ENCODE data around the gene NR1H4. TPM values are rescaled to one million over a fixed set of nuclear protein-coding genes. Genes with fewer than 3 reads are reported as not detected.
A peak's percentile ranks its signal among the peaks of the same experiment; 100 is the strongest.

NR1H4 gene
- total RNA-seq, 1 donor from 2014 or later: 0.13 TPM

GRCh38 chr12:100572184-100572583 lies 98.5 kb downstream of the NR1H4 start:
- Histone ChIP-seq H3K4me3 (ENCODE audit: low read depth, low read length) (no peak overlapping the region), H3K36me3 (ENCODE audit: control insufficient read depth, insufficient read depth, low read length) (no peaks in the 10 kb centered on the region), H3K27me3 (ENCODE audit: control insufficient read depth, insufficient read depth, low read length) (no peaks in the 10 kb centered on the region)
- DNase-seq (ENCODE audit: low read depth): no peak
- TF ChIP-seq CTCF (IDR thresholded peaks at IDR 0.05; ENCODE audit: insufficient read depth, low read length, poor library complexity, severe bottlenecking): no peak

DNA sequence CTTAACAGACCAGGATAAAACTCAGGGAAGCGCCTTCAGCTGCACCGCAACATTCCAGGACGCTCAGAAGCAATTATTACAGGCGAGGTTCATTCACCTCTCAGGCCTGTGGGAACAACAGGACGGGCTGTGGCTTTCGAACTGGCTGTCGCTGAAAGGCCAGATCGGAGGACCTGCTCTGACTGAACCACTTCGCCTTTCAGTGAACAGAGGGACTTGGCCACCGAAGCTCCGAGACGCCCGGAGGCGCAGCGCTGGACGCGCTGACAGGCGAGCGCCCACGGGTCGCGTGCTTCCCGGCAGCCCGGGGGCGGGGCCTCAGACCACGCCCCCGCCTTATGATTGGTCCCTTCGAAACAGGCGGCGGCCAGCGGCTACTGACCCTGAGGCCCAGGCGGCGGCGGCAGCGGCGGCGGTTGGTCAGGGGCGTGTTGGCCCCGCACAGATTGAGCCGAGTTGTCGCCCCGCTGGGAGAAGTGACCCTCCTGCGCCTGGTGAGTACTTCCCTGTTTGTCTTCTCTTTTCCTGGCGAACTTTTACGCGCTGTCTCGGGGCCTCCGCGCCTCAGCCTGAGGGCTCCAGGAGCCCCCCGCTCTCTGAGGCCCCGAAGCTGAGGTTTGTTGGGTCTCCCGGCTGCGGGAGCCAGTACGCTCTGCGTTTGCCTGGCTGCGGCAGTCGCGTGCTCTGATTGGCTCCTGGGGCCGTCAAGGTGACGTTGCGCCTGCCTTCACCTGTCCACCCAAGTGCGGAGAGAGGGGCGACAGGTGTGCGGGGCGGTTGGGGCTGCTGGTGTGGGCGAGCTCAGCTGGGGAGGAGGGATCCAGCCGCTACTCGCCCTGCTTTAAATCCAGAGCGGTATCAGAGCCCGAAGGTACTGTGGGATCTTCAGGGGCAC lies 99.9 kb downstream of the NR1H4 start, which contains the start of gene GAS2L3:
GAS2L3 (plus strand) TSS at position 393 of the 895 bp plus-strand sequence. CDS start 21,221 bp downstream, outside the sequence.
- H3K4me3 ChIP-seq (ENCODE audit: low read depth, low read length): peak within 1 kb of the TSS; percentile 94
- no peaks in the 10 kb centered on the region for H3K27me3 ChIP-seq (ENCODE audit: control insufficient read depth, insufficient read depth, low read length)
- TF ChIP-seq CTCF (IDR thresholded peaks at IDR 0.05; ENCODE audit: insufficient read depth, low read length, poor library complexity, severe bottlenecking): no peak
- no peaks in the 10 kb centered on the region for H3K36me3 ChIP-seq (ENCODE audit: control insufficient read depth, insufficient read depth, low read length)
- no peak for DNase-seq (ENCODE audit: low read depth)

DNA sequence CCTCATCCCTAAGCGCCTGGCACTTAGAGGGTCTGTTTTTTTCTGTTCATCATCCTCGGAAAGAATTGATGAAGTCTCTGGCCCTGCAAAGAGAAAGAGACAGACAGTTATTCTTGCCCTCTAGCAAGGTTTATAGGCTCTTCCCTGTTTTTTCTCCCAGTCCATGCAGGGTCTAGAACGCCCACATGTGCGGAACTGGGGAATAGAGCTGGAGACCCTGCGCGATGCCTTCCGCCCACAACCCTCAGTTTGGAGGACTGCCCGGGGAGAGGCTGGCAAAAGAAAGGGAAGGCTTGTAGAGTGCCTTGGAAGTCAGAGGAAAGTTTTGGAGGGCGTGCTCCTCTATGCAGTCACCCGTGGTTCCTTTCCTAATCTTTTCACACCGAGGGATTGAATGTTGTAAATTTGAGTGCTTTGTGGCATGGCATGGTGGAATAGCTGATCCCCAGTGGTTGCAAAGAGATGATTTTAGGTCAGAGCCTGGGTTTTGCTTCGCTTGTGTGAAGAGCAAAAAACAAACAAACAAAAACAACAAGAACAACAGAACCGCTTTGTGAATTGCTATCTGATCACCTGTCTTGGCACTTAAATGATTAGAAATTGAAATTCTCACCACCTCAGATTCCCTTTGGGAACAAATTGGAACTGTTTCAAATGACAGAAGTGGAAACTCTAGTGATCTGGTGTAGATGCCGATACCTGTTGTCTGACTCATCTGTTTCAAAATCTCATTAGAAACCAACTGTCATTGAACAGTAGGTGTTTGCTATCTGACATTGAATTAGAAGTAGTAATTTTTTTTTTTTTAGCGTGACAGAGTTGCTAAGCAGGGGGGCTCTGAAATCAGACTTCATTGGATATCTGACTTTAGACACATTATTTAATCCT lies 100.8 kb downstream of the NR1H4 start:
- no peak for DNase-seq (ENCODE audit: low read depth)
- Histone ChIP-seq H3K27me3 (ENCODE audit: control insufficient read depth, insufficient read depth, low read length) (no peaks in the 10 kb centered on the region), H3K4me3 (ENCODE audit: low read depth, low read length) (peak overlapping the region; percentile 94), H3K36me3 (ENCODE audit: control insufficient read depth, insufficient read depth, low read length) (no peaks in the 10 kb centered on the region)
- TF ChIP-seq CTCF (IDR thresholded peaks at IDR 0.05; ENCODE audit: insufficient read depth, low read length, poor library complexity, severe bottlenecking): no peak

GRCh38 chr12:100576331-100577036 lies 102.8 kb downstream of the NR1H4 start:
- DNase-seq (ENCODE audit: low read depth): no peak
- Histone ChIP-seq H3K4me3 (ENCODE audit: low read depth, low read length) (no peak overlapping the region), H3K27me3 (ENCODE audit: control insufficient read depth, insufficient read depth, low read length) (no peaks in the 10 kb centered on the region), H3K36me3 (ENCODE audit: control insufficient read depth, insufficient read depth, low read length) (no peaks in the 10 kb centered on the region)
- no peak for TF ChIP-seq CTCF (IDR thresholded peaks at IDR 0.05; ENCODE audit: insufficient read depth, low read length, poor library complexity, severe bottlenecking)

GRCh38 chr12:100578923-100579322 lies 105.3 kb downstream of the NR1H4 start:
- DNase-seq (ENCODE audit: low read depth): no peak
- TF ChIP-seq CTCF (IDR thresholded peaks at IDR 0.05; ENCODE audit: insufficient read depth, low read length, poor library complexity, severe bottlenecking): no peak
- H3K4me3 ChIP-seq (ENCODE audit: low read depth, low read length): no peak overlapping the region
- H3K27me3 ChIP-seq (ENCODE audit: control insufficient read depth, insufficient read depth, low read length): no peaks in the 10 kb centered on the region
- no peaks in the 10 kb centered on the region for H3K36me3 ChIP-seq (ENCODE audit: control insufficient read depth, insufficient read depth, low read length)
